Fibroblast of the conjunctiva (primary cell): ENCODE data around the gene ADAM11.

Experiments
- DNase-seq: peaks from one replicate; pipeline ENCODE4 v3.0.0-alpha.2; 2010; ENCODE audit warnings: low read depth

The ADAM11 gene

GRCh38 chr17:44775838-44776621 is 17.2 kb downstream of the ADAM11 start:
- DNase-seq: no peak

GRCh38 chr17:44776628-44777393 is 18.0 kb downstream of the ADAM11 start:
- no peak for DNase-seq

GRCh38 chr17:44777394-44778348 is 18.9 kb downstream of the ADAM11 start:
- no peak for DNase-seq

- no peak for DNase-seq
These were observed 19.9 kb downstream of the ADAM11 start for GRCh38 chr17:44778656-44779210.

GRCh38 chr17:44779211-44780025 is 20.6 kb downstream of the ADAM11 start:
- DNase-seq: peak; percentile 49

GRCh38 chr17:44780161-44780560 is 21.4 kb downstream of the ADAM11 start:
- no peak for DNase-seq

GRCh38 chr17:44780845-44781480 is 22.2 kb downstream of the ADAM11 start:
- no peak for DNase-seq

- DNase-seq: no peak
These were observed 22.9 kb downstream of the ADAM11 start for GRCh38 chr17:44781551-44782325.

- DNase-seq: no peak
These were observed 23.6 kb downstream of the ADAM11 start for GRCh38 chr17:44782326-44782850.

- DNase-seq: no peak
These were observed 27.1 kb downstream of the ADAM11 start for GRCh38 chr17:44785921-44786320.

GRCh38 chr17:44786551-44787081 is 27.8 kb downstream of the ADAM11 start:
- DNase-seq: no peak

- no peak for DNase-seq
These were observed 28.6 kb downstream of the ADAM11 start for GRCh38 chr17:44787271-44787940.

GRCh38 chr17:44788139-44788538 is 29.4 kb downstream of the ADAM11 start:
- DNase-seq: no peak

GRCh38 chr17:44792276-44792675 is 33.5 kb downstream of the ADAM11 start:
- no peak for DNase-seq

GRCh38 chr17:44793885-44794842 is 35.4 kb downstream of the ADAM11 start:
- DNase-seq: no peak

- peak; percentile 37 for DNase-seq
These were observed 36.1 kb downstream of the ADAM11 start for GRCh38 chr17:44794851-44795413.

- DNase-seq: no peak
These were observed 36.6 kb downstream of the ADAM11 start for GRCh38 chr17:44795421-44795820.
